HG02759 (cell line): ENCODE data around the gene HMX1.

Experiments used
- ATAC-seq: cut with Tn5 transposase; IDR thresholded peaks from one replicate; pipeline ENCODE4 v1.9.1; 2021; ENCODE audit warnings: mild to moderate bottlenecking, moderate library complexity; ENCODE audit not compliant: unreplicated experiment

Gene HMX1

GRCh38 chr4:8893227-8893623, 21.6 kb upstream of the HMX1 start:
- ATAC-seq: no peak

- no peak for ATAC-seq
Measured at GRCh38 chr4:8892556-8893226, 21.1 kb upstream of the HMX1 start.

GRCh38 chr4:8891646-8892555, 20.3 kb upstream of the HMX1 start:
- no peak for ATAC-seq

- ATAC-seq: no peak
Measured at GRCh38 chr4:8891255-8891645, 19.6 kb upstream of the HMX1 start.

- ATAC-seq: no peak
Measured at GRCh38 chr4:8888856-8889255, 17.2 kb upstream of the HMX1 start.

- ATAC-seq: no peak
Measured at GRCh38 chr4:8886612-8887406, 15.2 kb upstream of the HMX1 start.

- no peak for ATAC-seq
Measured at GRCh38 chr4:8882239-8882638, 10.6 kb upstream of the HMX1 start.

- ATAC-seq: no peak
Measured at GRCh38 chr4:8880851-8881250, 9.2 kb upstream of the HMX1 start.

GRCh38 chr4:8879574-8879973, 7.9 kb upstream of the HMX1 start:
- no peak for ATAC-seq

- no peak for ATAC-seq
Measured at GRCh38 chr4:8878421-8878820, 6.8 kb upstream of the HMX1 start.

- no peak for ATAC-seq
Measured at GRCh38 chr4:8877780-8878040, 6.1 kb upstream of the HMX1 start.

GRCh38 chr4:8876982-8877779, 5.5 kb upstream of the HMX1 start:
- ATAC-seq: no peak

- ATAC-seq: no peak
Measured at GRCh38 chr4:8874896-8875680, 3.4 kb upstream of the HMX1 start.

GRCh38 chr4:8874003-8874895, 2.6 kb upstream of the HMX1 start:
- ATAC-seq: no peak

- no peak for ATAC-seq
Measured at GRCh38 chr4:8872402-8873291, 1.0 kb upstream of the HMX1 start.

- no peak for ATAC-seq
Measured at GRCh38 chr4:8870647-8871416, 807 bp downstream of the HMX1 start.

- no peak for ATAC-seq
Measured at GRCh38 chr4:8869898-8870646, 1.6 kb downstream of the HMX1 start.
